Lower lobe of right lung (tissue), 2 donors: ENCODE results near the gene HORMAD2. TPM values are rescaled to one million over a fixed set of nuclear protein-coding genes. Genes with fewer than 3 reads are reported as not detected.

Source experiments
- ATAC-seq, 2 donors: fragments of 200-7000 bp; cut with Tn5 transposase; one replicate each; pipeline ENCODE4 v1.9.1; 2020 to 2022; ENCODE audit warnings: mild to moderate bottlenecking in 2 of 2, moderate library complexity in 2 of 2
- DNase-seq: peaks from one replicate; pipeline ENCODE4 v3.0.0-alpha.2; 2020
- H3K27ac ChIP-seq: fragments of 200-600 bp; one replicate; pipeline ENCODE4 v1.8.0; 2022
- H3K27me3 ChIP-seq: fragments of 200-600 bp; one replicate; pipeline ENCODE4 v1.8.0; 2022; ENCODE audit warnings: low read depth
- H3K36me3 ChIP-seq: fragments of 200-600 bp; one replicate; pipeline ENCODE4 v1.8.0; 2022; ENCODE audit warnings: mild to moderate bottlenecking
- H3K4me1 ChIP-seq: fragments of 200-600 bp; one replicate; pipeline ENCODE4 v1.8.0; 2022
- H3K4me3 ChIP-seq: fragments of 200-600 bp; one replicate; pipeline ENCODE4 v1.8.0; 2022; ENCODE audit warnings: mild to moderate bottlenecking
- H3K9me3 ChIP-seq: fragments of 200-600 bp; one replicate; pipeline ENCODE4 v1.8.0; 2022
- intact Hi-C: fragments of 100-400 bp; cut with DNase I; formaldehyde crosslinking; loops from one replicate; pipeline ENCODE4 v1.11.0; 2022
- total RNA-seq: library from RNA; stranded (reverse); fragmentation: NEBNext Ultra II Directional; extraction: Animal tissue kit (Norgen Biotek cat#: 25700); gene quantifications from one replicate; pipeline ENCODE4 v1.2.1, GENCODE V29; 2021
- TF ChIP-seq, protein P1 (sequence below): fragments of 200-600 bp; IDR thresholded peaks from one replicate; pipeline ENCODE4 v1.8.0; 2022; ENCODE audit warnings: antibody characterized with exemption, mild to moderate bottlenecking
- donor health status: DM: no; HTN: yes; CAD: no; lungs with severe emphysema.

Gene HORMAD2
- total RNA-seq, 1 donor from 2014 or later: not detected

DNA sequence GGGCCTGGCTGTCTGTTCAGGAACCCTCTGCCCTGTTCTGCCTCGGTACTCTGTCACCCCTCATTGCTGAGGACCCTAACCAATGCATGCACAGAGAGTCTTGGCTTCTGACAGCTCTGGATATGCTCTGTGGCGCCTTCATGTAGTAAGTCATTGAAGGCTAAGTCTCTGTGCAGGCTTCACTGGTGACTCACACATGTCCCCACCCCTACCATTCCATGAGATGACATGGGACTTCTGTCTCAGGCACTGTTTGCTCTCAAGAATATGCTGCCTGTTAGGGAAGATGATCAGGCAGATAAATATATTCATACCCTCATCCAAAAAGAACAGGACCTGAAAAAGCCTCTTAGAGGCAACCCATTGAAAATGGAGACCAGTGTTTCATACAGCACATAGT is 43.6 kb upstream of the HORMAD2 start:
- DNase-seq (no peak), ATAC-seq (no peak)
- H3K4me1 ChIP-seq: peaks cover 14% of the 10 kb centered on the region
- H3K36me3 ChIP-seq: no peaks in the 10 kb centered on the region
- intact Hi-C loops: no loop called here
- TF ChIP-seq, protein P1, sequence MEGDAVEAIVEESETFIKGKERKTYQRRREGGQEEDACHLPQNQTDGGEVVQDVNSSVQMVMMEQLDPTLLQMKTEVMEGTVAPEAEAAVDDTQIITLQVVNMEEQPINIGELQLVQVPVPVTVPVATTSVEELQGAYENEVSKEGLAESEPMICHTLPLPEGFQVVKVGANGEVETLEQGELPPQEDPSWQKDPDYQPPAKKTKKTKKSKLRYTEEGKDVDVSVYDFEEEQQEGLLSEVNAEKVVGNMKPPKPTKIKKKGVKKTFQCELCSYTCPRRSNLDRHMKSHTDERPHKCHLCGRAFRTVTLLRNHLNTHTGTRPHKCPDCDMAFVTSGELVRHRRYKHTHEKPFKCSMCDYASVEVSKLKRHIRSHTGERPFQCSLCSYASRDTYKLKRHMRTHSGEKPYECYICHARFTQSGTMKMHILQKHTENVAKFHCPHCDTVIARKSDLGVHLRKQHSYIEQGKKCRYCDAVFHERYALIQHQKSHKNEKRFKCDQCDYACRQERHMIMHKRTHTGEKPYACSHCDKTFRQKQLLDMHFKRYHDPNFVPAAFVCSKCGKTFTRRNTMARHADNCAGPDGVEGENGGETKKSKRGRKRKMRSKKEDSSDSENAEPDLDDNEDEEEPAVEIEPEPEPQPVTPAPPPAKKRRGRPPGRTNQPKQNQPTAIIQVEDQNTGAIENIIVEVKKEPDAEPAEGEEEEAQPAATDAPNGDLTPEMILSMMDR: no peak
- no peaks in the 10 kb centered on the region for H3K9me3 ChIP-seq
- no peaks in the 10 kb centered on the region for H3K27me3 ChIP-seq
- H3K27ac ChIP-seq: no peak overlapping the region
- H3K4me3 ChIP-seq: no peak overlapping the region

DNA sequence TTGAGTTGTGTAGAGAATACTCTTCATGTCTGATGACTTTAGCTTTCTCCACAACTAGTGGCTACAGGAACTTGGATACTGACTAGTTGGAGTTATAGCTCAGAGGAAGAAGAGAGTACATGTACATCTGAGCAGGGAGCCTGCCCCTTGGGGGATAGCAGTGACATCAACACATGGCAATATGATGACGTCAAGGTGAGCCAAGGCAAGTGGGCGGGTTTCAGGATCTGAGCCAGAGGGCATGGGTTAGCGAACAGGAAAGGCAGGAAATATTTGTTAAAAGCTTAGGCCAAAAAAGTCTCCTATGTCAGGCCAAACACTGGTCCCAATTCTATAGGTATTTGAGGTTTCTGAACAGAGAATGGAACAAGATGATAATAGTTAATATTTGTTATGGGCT is 42.0 kb upstream of the HORMAD2 start:
- peak in 1 of 2 donors; percentile 27 for ATAC-seq
- TF ChIP-seq, protein P1: no peak
- Histone ChIP-seq H3K4me3 (no peak overlapping the region), H3K36me3 (no peaks in the 10 kb centered on the region), H3K4me1 (peaks cover 10% of the 10 kb centered on the region), H3K9me3 (no peaks in the 10 kb centered on the region), H3K27me3 (no peaks in the 10 kb centered on the region), H3K27ac (no peak overlapping the region)
- intact Hi-C loops: no loop called here
- DNase-seq: no peak

DNA sequence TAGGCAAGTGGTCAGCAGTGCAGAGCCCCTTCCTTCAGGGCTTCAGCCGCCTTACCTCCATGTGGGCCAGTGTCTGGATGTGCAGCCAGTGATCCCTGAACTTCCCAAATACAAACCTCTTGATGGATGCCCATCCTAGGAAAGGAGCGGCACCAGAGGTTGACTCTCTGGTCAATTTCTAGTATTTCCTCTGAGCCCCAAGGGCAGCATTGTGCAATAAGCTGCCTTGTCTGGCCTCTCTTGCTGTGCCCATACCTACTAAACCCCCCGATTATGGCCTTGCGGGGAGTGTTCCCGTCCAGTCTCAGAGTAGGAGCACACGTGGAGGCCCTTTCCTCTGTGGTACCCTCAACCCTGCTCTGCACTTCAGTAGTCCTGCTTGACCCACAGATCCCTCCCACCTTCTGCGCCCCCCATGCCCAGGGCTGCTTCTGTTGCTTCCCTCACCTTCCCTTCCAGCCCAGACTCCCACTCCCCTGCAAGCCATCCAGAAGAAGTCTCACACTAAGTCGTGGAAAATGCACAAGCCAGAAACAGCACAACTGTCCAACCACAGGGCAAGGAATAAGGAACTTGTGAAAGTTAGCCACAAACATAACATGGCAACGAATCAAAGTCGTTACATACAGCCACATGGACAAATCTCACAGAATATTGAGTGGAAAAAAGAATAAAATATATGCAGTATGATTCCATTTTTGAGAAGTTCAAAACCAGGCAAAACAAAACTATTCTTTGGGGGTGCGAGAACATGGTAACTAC is 39.6 kb upstream of the HORMAD2 start:
- Histone ChIP-seq H3K27me3 (no peaks in the 10 kb centered on the region), H3K27ac (no peak overlapping the region), H3K4me3 (no peak overlapping the region), H3K36me3 (no peaks in the 10 kb centered on the region), H3K4me1 (peaks cover 15% of the 10 kb centered on the region), H3K9me3 (no peaks in the 10 kb centered on the region)
- TF ChIP-seq, protein P1: no peak
- ATAC-seq (no peak), DNase-seq (no peak)
- intact Hi-C loops: no loop called here

DNA sequence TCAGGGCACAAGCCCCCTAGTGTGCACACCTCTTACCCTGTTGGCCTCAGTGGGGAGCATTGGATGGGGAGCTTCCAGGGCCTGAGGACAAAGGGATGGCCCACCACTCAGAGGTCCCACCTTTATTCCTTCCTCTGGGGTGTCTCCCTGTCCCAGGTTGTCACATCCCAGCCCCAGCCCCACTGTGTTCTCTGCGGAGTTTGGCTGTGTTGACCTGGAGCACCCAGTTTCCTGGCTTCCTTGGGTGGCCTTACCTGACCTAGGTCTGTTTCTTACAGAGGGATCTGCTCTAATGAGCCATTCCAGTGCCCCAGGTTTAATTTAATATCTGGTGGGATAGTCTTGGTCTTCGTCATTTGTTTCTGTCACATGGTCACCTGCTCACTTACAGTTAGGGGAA is 38.8 kb upstream of the HORMAD2 start:
- Histone ChIP-seq H3K4me1 (peaks cover 15% of the 10 kb centered on the region), H3K9me3 (no peaks in the 10 kb centered on the region), H3K27me3 (no peaks in the 10 kb centered on the region), H3K4me3 (no peak overlapping the region), H3K27ac (no peak overlapping the region), H3K36me3 (no peaks in the 10 kb centered on the region)
- ATAC-seq (no peak), DNase-seq (no peak)
- intact Hi-C loops: no loop called here
- TF ChIP-seq, protein P1: no peak

DNA sequence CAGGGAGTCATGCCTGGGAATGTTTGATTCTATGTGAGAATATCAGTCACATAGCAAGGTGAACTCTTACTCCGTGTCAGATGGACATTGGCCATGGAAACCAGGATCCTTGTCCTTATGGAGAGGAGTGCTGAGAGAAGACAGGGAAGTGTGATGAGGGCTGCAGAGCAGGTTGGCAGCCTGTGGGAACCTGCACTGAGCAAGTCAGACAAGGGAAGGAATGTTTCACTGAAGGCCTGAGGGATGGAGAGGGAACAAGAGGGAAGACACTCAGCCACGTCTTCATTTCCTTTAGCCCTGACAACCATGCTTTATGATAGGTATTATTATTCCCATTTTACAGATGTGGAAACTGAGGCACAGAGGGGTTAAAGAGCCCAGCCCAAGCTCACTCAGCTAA is 38.4 kb upstream of the HORMAD2 start:
- TF ChIP-seq, protein P1: no peak
- Histone ChIP-seq H3K4me3 (no peak overlapping the region), H3K27ac (no peak overlapping the region), H3K36me3 (no peaks in the 10 kb centered on the region), H3K9me3 (no peaks in the 10 kb centered on the region), H3K4me1 (peaks cover 15% of the 10 kb centered on the region), H3K27me3 (no peaks in the 10 kb centered on the region)
- DNase-seq: no peak
- intact Hi-C loops: no loop called here
- no peak for ATAC-seq
